ENCODE data around the gene LGALS9B. TPM values are rescaled to one million over a fixed set of nuclear protein-coding genes. Genes with fewer than 3 reads are reported as not detected.
"Not testable (repeated sequence)": the region's sequence is repeated elsewhere in the genome, so short reads cannot be mapped to it uniquely, and the experiment has no call there.

LGALS9B gene
- total and polyA plus RNA-seq, 2 donors (not counting 1 experiment from before 2014, with no cell fraction given): not detected

- H3K4me3 Mint-ChIP-seq; H3K4me2 ChIP-seq (replicated peaks; ENCODE audit: low read depth, low read length, poor library complexity, severe bottlenecking); H3K27ac Mint-ChIP-seq; DNase-seq; H3K9me3 ChIP-seq (ENCODE audit: control extremely low read depth in 1 of 3, control insufficient read depth in 2 of 3, insufficient read depth in 1 of 3, low read length in 2 of 3); H3K27me3 Mint-ChIP-seq; intact Hi-C loops (cut with micrococcal nuclease); H3K4me1 ChIP-seq (ENCODE audit: control insufficient read depth in 2 of 2, insufficient read depth in 2 of 2, low read length in 2 of 2); H3K9me3 Mint-ChIP-seq (ENCODE audit: insufficient read depth); H3K27me3 ChIP-seq (replicated peaks in 1 of 4; ENCODE audit: control extremely low read depth in 1 of 4, control insufficient read depth in 3 of 4, insufficient read depth in 4 of 4, low read length in 3 of 4); H3K27ac ChIP-seq (ENCODE audit: low read length in 2 of 2); H3K36me3 ChIP-seq (replicated peaks in 1 of 2; ENCODE audit: control extremely low read depth in 1 of 2, control insufficient read depth in 1 of 2, extremely low read depth in 1 of 2, insufficient read depth in 2 of 2, low read length in 1 of 2); ATAC-seq (ENCODE audit: low read depth); CTCF ChIA-PET; H4K20me1 ChIP-seq (ENCODE audit: control insufficient read depth, insufficient read depth, low read length, poor library complexity, severe bottlenecking); H2AFZ ChIP-seq (ENCODE audit: insufficient read depth, low read depth, low read length, poor library complexity, severe bottlenecking); H3K4me3 ChIP-seq (ENCODE audit: control extremely low read depth in 1 of 5, extremely low read depth in 1 of 5, insufficient read depth in 1 of 5, low read depth in 2 of 5, low read length in 4 of 5); POLR2A ChIA-PET; H3K9ac ChIP-seq (ENCODE audit: low read length); H3K79me2 ChIP-seq (ENCODE audit: control insufficient read depth, insufficient read depth, low read length); H3K4me1 Mint-ChIP-seq: not testable (repeated sequence)
- 98% methylated on average over 5 of the region's 8 CpGs for WGBS (ENCODE audit: insufficient coverage)
These were observed 12.7 kb upstream of the LGALS9B start for GRCh38 chr17:20479889-20480591.

DNA sequence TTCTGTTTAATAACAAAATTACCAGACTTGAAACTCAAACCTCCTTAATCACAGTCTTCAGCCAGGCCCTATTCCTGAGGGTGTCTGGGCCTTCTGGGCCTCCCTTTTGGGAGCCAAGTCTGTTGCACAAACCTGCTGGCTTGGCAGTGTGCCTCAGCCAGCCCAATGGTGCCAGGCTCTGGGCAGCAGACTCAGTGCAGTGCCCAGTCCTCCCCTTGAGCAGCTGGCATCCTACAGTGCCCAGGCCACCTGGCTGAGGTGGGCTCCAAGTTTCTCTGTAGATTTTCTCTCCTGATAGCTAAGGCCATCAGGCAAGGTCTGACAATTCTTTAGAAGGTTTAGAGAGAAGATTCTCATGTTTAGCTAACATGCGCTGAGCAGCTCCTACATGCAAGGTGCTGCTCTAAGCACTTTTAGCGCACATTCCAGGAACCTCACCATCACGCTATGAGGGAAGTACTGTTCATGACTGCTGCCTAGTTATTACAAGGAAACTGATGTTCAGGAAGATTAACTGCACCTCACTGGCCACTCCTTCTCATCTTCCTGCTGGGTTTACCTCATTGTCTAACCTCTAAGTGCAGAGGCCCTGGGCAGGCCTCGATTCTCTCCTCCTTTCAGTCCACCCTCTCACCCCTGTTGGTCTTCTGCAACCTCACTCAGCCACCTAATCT is 10.2 kb upstream of the LGALS9B start:
- H3K79me2 ChIP-seq (ENCODE audit: control insufficient read depth, insufficient read depth, low read length); H3K36me3 ChIP-seq (replicated peaks in 1 of 2; ENCODE audit: control extremely low read depth in 1 of 2, control insufficient read depth in 1 of 2, extremely low read depth in 1 of 2, insufficient read depth in 2 of 2, low read length in 1 of 2); CTCF ChIA-PET; H3K27me3 ChIP-seq (replicated peaks in 1 of 4; ENCODE audit: control extremely low read depth in 1 of 4, control insufficient read depth in 3 of 4, insufficient read depth in 4 of 4, low read length in 3 of 4); H3K9ac ChIP-seq (ENCODE audit: low read length); H3K27ac ChIP-seq (ENCODE audit: low read length in 2 of 2); H4K20me1 ChIP-seq (ENCODE audit: control insufficient read depth, insufficient read depth, low read length, poor library complexity, severe bottlenecking); H3K27ac Mint-ChIP-seq; POLR2A ChIA-PET; intact Hi-C loops (cut with micrococcal nuclease); DNase-seq; H3K4me1 Mint-ChIP-seq; H3K4me1 ChIP-seq (ENCODE audit: control insufficient read depth in 2 of 2, insufficient read depth in 2 of 2, low read length in 2 of 2); H3K4me2 ChIP-seq (replicated peaks; ENCODE audit: low read depth, low read length, poor library complexity, severe bottlenecking); H3K4me3 ChIP-seq (ENCODE audit: control extremely low read depth in 1 of 5, extremely low read depth in 1 of 5, insufficient read depth in 1 of 5, low read depth in 2 of 5, low read length in 4 of 5); H3K27me3 Mint-ChIP-seq; H3K9me3 ChIP-seq (ENCODE audit: control extremely low read depth in 1 of 3, control insufficient read depth in 2 of 3, insufficient read depth in 1 of 3, low read length in 2 of 3); ATAC-seq (ENCODE audit: low read depth); H3K4me3 Mint-ChIP-seq; H3K9me3 Mint-ChIP-seq (ENCODE audit: insufficient read depth); H2AFZ ChIP-seq (ENCODE audit: insufficient read depth, low read depth, low read length, poor library complexity, severe bottlenecking): not testable (repeated sequence)
- WGBS (ENCODE audit: insufficient coverage): 25% methylated on average over 1 of the region's 4 CpGs

GRCh38 chr17:20475137-20475831 is 7.9 kb upstream of the LGALS9B start:
- H2AFZ ChIP-seq (ENCODE audit: insufficient read depth, low read depth, low read length, poor library complexity, severe bottlenecking); DNase-seq; POLR2A ChIA-PET; ATAC-seq (ENCODE audit: low read depth); H3K4me2 ChIP-seq (replicated peaks; ENCODE audit: low read depth, low read length, poor library complexity, severe bottlenecking); H3K27ac ChIP-seq (ENCODE audit: low read length in 2 of 2); H3K4me1 ChIP-seq (ENCODE audit: control insufficient read depth in 2 of 2, insufficient read depth in 2 of 2, low read length in 2 of 2); H3K9me3 Mint-ChIP-seq (ENCODE audit: insufficient read depth); intact Hi-C loops (cut with micrococcal nuclease); H3K27me3 ChIP-seq (replicated peaks in 1 of 4; ENCODE audit: control extremely low read depth in 1 of 4, control insufficient read depth in 3 of 4, insufficient read depth in 4 of 4, low read length in 3 of 4); H3K9me3 ChIP-seq (ENCODE audit: control extremely low read depth in 1 of 3, control insufficient read depth in 2 of 3, insufficient read depth in 1 of 3, low read length in 2 of 3); H3K4me3 ChIP-seq (ENCODE audit: control extremely low read depth in 1 of 5, extremely low read depth in 1 of 5, insufficient read depth in 1 of 5, low read depth in 2 of 5, low read length in 4 of 5); H4K20me1 ChIP-seq (ENCODE audit: control insufficient read depth, insufficient read depth, low read length, poor library complexity, severe bottlenecking); H3K27ac Mint-ChIP-seq; H3K79me2 ChIP-seq (ENCODE audit: control insufficient read depth, insufficient read depth, low read length); H3K36me3 ChIP-seq (replicated peaks in 1 of 2; ENCODE audit: control extremely low read depth in 1 of 2, control insufficient read depth in 1 of 2, extremely low read depth in 1 of 2, insufficient read depth in 2 of 2, low read length in 1 of 2); H3K4me1 Mint-ChIP-seq; H3K4me3 Mint-ChIP-seq; H3K9ac ChIP-seq (ENCODE audit: low read length); H3K27me3 Mint-ChIP-seq: not testable (repeated sequence)
- CTCF ChIA-PET: interaction anchor here (0.6 kb wide), 1 partner anchor 177 kb away, joined by 4 read pairs; no protein-coding TSS in a partner anchor
- 94% methylated on average over 3 of the region's 8 CpGs for whole genome bisulfite sequencing (ENCODE audit: insufficient coverage)

- H4K20me1 ChIP-seq (ENCODE audit: control insufficient read depth, insufficient read depth, low read length, poor library complexity, severe bottlenecking); H3K9me3 Mint-ChIP-seq (ENCODE audit: insufficient read depth); H3K27me3 Mint-ChIP-seq; H3K4me1 Mint-ChIP-seq; H3K9ac ChIP-seq (ENCODE audit: low read length); H3K36me3 ChIP-seq (replicated peaks in 1 of 2; ENCODE audit: control extremely low read depth in 1 of 2, control insufficient read depth in 1 of 2, extremely low read depth in 1 of 2, insufficient read depth in 2 of 2, low read length in 1 of 2); H3K9me3 ChIP-seq (ENCODE audit: control extremely low read depth in 1 of 3, control insufficient read depth in 2 of 3, insufficient read depth in 1 of 3, low read length in 2 of 3); H3K4me2 ChIP-seq (replicated peaks; ENCODE audit: low read depth, low read length, poor library complexity, severe bottlenecking); H3K27ac ChIP-seq (ENCODE audit: low read length in 2 of 2); H3K27me3 ChIP-seq (replicated peaks in 1 of 4; ENCODE audit: control extremely low read depth in 1 of 4, control insufficient read depth in 3 of 4, insufficient read depth in 4 of 4, low read length in 3 of 4); DNase-seq; H2AFZ ChIP-seq (ENCODE audit: insufficient read depth, low read depth, low read length, poor library complexity, severe bottlenecking); H3K27ac Mint-ChIP-seq; H3K4me1 ChIP-seq (ENCODE audit: control insufficient read depth in 2 of 2, insufficient read depth in 2 of 2, low read length in 2 of 2); POLR2A ChIA-PET; ATAC-seq (ENCODE audit: low read depth); intact Hi-C loops (cut with micrococcal nuclease); H3K79me2 ChIP-seq (ENCODE audit: control insufficient read depth, insufficient read depth, low read length); H3K4me3 Mint-ChIP-seq; CTCF ChIA-PET; H3K4me3 ChIP-seq (ENCODE audit: control extremely low read depth in 1 of 5, extremely low read depth in 1 of 5, insufficient read depth in 1 of 5, low read depth in 2 of 5, low read length in 4 of 5): not testable (repeated sequence)
These were observed 6.7 kb upstream of the LGALS9B start for GRCh38 chr17:20474081-20474480.

Measured in B cell (primary cell).